KMS-11 (cell line): ENCODE results near the gene FBXL22.

Experiments used
- H2AFZ ChIP-seq: fragments of 200-600 bp; sonication (generic); 2 replicates; pipeline ENCODE4 v1.6.1; 2016; ENCODE audit warnings: antibody characterized with exemption, mixed run types, low read depth
- H3K27ac ChIP-seq: fragments of 200-600 bp; sonication (generic); 2 replicates; pipeline ENCODE4 v1.6.1; 2016; ENCODE audit warnings: mild to moderate bottlenecking, mixed run types
- H3K27me3 ChIP-seq: fragments of 200-600 bp; sonication (generic); 2 replicates; pipeline ENCODE4 v1.6.1; 2017; ENCODE audit warnings: mild to moderate bottlenecking, low read depth, mixed run types, moderate library complexity; ENCODE audit not compliant: insufficient read depth
- H3K36me3 ChIP-seq: fragments of 200-600 bp; sonication (generic); 2 replicates; pipeline ENCODE4 v1.6.1; 2017; ENCODE audit warnings: mild to moderate bottlenecking, mixed run types; ENCODE audit not compliant: insufficient read depth
- H3K4me1 ChIP-seq: fragments of 200-600 bp; sonication (generic); 2 replicates; pipeline ENCODE4 v1.6.1; 2016; ENCODE audit warnings: mild to moderate bottlenecking, low read depth, mixed run types; ENCODE audit not compliant: poor library complexity, severe bottlenecking
- H3K4me2 ChIP-seq: fragments of 200-600 bp; sonication (generic); 2 replicates; pipeline ENCODE4 v1.7.0; 2016; ENCODE audit warnings: mild to moderate bottlenecking, mixed run types
- H3K4me3 ChIP-seq: fragments of 200-600 bp; sonication (generic); IDR thresholded peaks from 2 replicates; pipeline ENCODE4 v1.6.1; 2017; ENCODE audit warnings: low read depth, low read length, mixed read lengths; ENCODE audit not compliant: insufficient read depth
- H3K79me2 ChIP-seq: fragments of 200-600 bp; sonication (generic); 2 replicates; pipeline ENCODE4 v1.6.1; 2016; ENCODE audit warnings: low read depth, mixed run types; ENCODE audit not compliant: insufficient read depth
- H3K9ac ChIP-seq: fragments of 200-600 bp; sonication (generic); 2 replicates; pipeline ENCODE4 v1.6.1; 2016; ENCODE audit warnings: mild to moderate bottlenecking, mixed run types
- H4K20me1 ChIP-seq: fragments of 200-600 bp; sonication (generic); 2 replicates; pipeline ENCODE4 v1.6.1; 2016; ENCODE audit warnings: mild to moderate bottlenecking, mixed run types; ENCODE audit not compliant: insufficient read depth
- TF ChIP-seq, protein P1 (sequence below): fragments of 200-600 bp; sonication (generic); conservative IDR thresholded peaks from 2 replicates; pipeline ENCODE4 v1.6.1; 2017; ENCODE audit warnings: low read depth, mild to moderate bottlenecking, antibody characterized with exemption, low read length, moderate library complexity, mixed read lengths

Gene FBXL22

DNA sequence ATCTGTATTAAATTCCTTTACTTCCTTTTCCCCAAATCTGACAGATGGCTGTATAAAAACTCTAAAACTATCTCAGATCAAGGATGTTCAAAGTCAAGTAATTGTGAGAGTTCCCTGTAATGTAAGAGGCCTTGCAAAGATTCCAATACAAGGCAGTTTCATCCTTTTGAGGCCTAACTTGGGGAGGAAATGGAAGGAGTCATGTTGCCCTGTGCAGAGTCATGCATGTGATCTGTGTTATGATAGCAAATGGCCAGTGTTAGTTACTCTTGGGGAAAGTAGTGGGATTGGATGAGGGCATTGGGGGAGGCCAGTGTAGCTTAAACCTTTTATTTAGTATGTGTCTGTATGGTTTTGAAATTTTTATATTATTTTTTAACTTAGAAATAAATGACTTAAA lies 23.7 kb upstream of the FBXL22 start:
- Histone ChIP-seq H3K27ac (no peak overlapping the region), H3K9ac (no peak overlapping the region), H4K20me1 (no peaks in the 10 kb centered on the region), H3K27me3 (no peaks in the 10 kb centered on the region), H3K79me2 (no peaks in the 10 kb centered on the region), H3K36me3 (no peaks in the 10 kb centered on the region; the same call in 1 of the 2 replicates), H3K4me2 (no peak overlapping the region), H3K4me1 (no peaks in the 10 kb centered on the region), H3K4me3 (no peak overlapping the region), H2AFZ (no peak overlapping the region)
- TF ChIP-seq, protein P1, sequence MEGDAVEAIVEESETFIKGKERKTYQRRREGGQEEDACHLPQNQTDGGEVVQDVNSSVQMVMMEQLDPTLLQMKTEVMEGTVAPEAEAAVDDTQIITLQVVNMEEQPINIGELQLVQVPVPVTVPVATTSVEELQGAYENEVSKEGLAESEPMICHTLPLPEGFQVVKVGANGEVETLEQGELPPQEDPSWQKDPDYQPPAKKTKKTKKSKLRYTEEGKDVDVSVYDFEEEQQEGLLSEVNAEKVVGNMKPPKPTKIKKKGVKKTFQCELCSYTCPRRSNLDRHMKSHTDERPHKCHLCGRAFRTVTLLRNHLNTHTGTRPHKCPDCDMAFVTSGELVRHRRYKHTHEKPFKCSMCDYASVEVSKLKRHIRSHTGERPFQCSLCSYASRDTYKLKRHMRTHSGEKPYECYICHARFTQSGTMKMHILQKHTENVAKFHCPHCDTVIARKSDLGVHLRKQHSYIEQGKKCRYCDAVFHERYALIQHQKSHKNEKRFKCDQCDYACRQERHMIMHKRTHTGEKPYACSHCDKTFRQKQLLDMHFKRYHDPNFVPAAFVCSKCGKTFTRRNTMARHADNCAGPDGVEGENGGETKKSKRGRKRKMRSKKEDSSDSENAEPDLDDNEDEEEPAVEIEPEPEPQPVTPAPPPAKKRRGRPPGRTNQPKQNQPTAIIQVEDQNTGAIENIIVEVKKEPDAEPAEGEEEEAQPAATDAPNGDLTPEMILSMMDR = no peak

DNA sequence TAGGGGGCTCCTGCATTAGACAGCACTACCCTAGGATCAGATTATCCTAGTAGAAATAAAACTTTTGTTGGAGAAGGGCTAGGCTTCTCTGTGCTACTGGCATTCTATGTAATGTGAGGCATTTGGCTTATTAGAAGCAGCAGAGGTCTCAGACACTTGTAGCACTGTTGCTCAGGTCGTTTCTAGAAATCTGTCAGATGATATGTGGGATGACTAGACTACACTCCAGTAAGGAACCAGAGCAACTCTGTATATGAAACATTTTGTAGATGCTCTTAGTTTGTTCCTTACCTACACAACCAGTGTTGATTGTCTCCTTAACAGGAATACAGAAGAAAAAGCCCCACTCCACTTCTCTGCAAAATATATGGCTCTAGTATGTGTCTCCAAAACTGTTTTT lies 21.9 kb upstream of the FBXL22 start:
- Histone ChIP-seq H3K27ac (no peak overlapping the region), H3K4me2 (no peak overlapping the region), H4K20me1 (no peaks in the 10 kb centered on the region), H3K4me3 (no peak overlapping the region), H3K36me3 (no peaks in the 10 kb centered on the region), H2AFZ (no peak overlapping the region), H3K27me3 (no peaks in the 10 kb centered on the region), H3K9ac (no peak overlapping the region), H3K79me2 (no peaks in the 10 kb centered on the region), H3K4me1 (no peaks in the 10 kb centered on the region)
- TF ChIP-seq, protein P1 = no peak

DNA sequence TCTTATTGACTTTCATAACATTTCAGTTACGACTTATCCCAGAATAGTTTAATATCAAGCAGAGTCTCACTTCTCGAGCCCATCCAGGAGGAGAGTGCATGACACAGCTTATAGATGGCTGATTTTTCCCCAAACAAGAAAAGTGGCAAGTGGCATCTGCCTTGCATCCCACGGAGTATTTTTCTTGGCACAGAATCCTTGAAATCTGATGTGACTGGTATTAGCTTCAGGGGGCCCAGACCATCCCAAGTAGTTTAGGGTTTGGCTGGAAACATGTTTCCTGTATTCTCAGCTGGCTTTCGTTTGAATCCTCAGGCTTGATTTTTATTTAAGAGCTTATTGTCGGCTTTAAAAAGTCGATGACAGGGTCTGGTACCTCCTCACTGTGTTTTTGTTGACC lies 20.7 kb upstream of the FBXL22 start:
- Histone ChIP-seq H3K27ac (no peak overlapping the region), H3K27me3 (no peaks in the 10 kb centered on the region), H3K36me3 (no peaks in the 10 kb centered on the region), H3K9ac (no peak overlapping the region), H2AFZ (no peak overlapping the region), H3K4me3 (no peak overlapping the region), H3K4me1 (no peaks in the 10 kb centered on the region), H4K20me1 (no peaks in the 10 kb centered on the region), H3K4me2 (no peak overlapping the region), H3K79me2 (no peaks in the 10 kb centered on the region)
- TF ChIP-seq, protein P1 = no peak

DNA sequence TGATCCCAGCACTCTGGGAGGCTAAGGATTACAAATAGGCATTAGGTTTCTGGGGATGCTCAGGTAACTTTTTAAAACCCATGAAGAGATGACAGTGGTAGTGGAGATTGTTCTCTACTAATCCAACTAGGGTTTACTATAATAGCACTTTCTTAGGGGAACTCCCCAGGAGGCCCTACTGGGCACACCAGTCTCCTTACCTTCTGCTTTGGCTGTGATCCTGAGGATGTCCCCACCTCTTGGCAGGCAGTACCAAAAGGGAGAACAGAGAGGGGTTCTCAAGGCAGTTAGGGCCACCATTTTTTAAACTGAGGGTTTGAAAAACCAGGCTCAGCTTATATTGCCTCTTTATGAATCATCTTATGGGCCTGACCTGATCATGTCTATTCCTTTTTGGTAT lies 15.0 kb upstream of the FBXL22 start:
- Histone ChIP-seq H3K4me3 (no peak overlapping the region), H3K79me2 (no peaks in the 10 kb centered on the region), H2AFZ (no peak overlapping the region), H3K27me3 (no peaks in the 10 kb centered on the region), H3K4me2 (no peak overlapping the region), H4K20me1 (no peaks in the 10 kb centered on the region), H3K36me3 (no peaks in the 10 kb centered on the region), H3K4me1 (no peaks in the 10 kb centered on the region), H3K27ac (no peak overlapping the region), H3K9ac (no peak overlapping the region)
- TF ChIP-seq, protein P1 = no peak
